ENCODE results near the gene CCDC6.
"Not testable (repeated sequence)": the region's sequence is repeated elsewhere in the genome, so short reads cannot be mapped to it uniquely, and the experiment has no call there.

Gene CCDC6

DNA sequence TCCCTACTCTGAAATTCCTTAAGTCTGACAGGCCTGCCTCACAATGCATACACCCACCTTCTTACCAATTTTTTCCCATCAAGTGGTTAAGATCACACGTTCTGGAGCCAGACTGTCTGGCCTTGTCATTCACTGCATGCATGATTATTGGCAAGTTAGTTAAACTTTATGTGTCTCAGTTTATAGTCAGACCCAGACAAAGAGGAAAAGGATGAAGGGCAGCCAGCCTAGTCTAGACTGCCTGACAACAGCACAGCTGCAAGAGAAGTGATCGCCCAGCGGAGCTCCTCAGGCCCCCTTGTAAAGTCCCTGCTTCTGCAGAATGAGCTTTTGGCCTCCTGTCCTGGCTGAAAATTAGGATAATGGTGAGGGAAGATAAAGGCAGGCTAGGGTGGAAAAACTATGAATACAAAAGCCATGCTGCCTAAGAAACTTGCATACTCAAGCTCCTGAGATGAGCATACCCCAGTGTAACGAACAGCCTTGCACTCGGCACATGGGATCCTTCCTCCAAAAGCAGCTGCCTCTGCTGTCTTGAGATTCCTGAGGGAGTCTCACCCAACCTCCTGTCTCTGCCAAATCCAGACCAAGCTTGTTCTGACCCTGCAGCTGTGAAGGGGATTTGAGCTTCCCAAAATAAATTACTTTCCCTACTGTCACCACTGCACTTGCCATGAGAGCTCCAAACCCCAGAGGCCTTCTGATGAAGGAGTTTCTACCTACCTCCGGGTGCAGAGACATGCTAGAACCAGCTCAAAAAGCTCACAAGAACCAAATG, 126.4 kb downstream of the CCDC6 start:
- H3K4me3 ChIP-seq (ENCODE audit: low read length): no peak overlapping the region

DNA sequence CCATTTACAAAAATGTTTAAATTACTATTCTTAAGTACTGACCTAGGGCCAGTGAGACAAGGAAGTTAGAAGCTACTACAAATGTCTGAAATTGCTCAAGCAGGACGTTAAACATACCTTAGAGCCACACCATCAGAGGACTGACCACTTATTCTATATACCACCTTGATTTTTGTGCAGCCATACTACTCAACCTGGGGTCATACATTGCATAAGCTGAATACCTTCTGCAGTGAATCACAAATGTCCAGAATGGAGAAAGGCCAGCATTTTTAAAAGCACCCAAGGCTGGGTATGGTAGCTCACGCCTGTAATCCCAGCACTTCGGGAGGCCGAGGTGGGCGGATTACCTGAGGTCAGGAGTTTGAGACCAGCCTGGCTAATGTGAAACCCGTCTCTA, 131.9 kb downstream of the CCDC6 start:
- no peak for TF ChIP-seq ZNF274 (IDR thresholded peaks at IDR 0.05; ENCODE audit: low read depth, low read length)
- H3K4me3 ChIP-seq (ENCODE audit: low read length): no peak overlapping the region

More for the DNA sequence above, 126.4 kb downstream of the CCDC6 start:
- TF ChIP-seq ZNF274 (IDR thresholded peaks at IDR 0.05; ENCODE audit: low read depth, low read length): no peak

DNA sequence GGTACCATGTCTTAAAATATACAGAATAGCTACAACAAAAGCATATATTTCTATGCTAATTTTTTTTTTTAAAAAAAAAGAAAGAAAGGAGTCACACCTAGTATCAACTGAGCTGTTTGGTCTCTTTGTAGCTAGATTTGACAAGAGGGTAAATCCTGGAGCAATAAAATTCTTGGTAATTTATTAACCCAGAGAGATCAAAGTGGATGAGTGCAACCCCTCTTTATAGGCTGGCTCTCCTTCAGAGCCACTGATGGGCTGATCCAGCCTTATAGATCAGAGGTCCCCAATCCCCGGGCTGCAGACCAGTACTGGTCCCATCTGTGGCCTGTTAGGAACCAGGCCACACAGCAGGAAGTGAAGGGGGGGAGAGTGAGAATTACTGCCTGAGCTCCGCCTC, 133.3 kb downstream of the CCDC6 start:
- no peak overlapping the region for H3K4me3 ChIP-seq (ENCODE audit: low read length)
- no peak for TF ChIP-seq ZNF274 (IDR thresholded peaks at IDR 0.05; ENCODE audit: low read depth, low read length)

DNA sequence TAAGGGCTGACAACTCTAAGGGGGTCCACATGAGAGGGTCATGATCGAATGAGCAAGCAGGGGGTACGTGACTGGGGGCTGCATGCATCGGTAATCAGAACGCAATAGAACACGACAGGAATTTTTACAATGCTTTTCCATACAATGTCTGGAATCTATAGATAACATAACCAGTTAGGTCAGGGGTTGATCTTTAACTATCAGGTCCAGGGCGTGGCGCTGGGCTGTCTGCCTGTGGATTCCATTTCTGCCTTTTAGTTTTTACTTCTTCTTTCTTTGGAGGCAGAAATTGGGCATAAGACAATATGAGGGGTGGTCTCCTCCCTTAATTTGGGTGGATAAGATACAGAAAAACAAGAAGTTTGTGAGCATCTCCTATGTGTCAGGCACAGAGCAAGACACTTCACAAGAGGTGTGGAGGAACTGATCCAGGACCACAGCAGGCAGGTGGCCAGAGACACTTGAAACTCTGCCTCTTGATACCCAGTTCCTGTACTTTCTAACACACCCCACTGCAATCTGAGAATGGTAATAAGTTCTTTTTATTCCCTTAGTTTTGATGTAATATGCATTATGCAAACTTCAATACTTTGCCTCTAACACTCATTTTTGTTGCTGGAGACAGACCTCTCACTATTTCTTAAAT, 135.1 kb downstream of the CCDC6 start:
- H3K4me3 ChIP-seq (ENCODE audit: low read length): no peak overlapping the region
- no peak for TF ChIP-seq ZNF274 (IDR thresholded peaks at IDR 0.05; ENCODE audit: low read depth, low read length)

DNA sequence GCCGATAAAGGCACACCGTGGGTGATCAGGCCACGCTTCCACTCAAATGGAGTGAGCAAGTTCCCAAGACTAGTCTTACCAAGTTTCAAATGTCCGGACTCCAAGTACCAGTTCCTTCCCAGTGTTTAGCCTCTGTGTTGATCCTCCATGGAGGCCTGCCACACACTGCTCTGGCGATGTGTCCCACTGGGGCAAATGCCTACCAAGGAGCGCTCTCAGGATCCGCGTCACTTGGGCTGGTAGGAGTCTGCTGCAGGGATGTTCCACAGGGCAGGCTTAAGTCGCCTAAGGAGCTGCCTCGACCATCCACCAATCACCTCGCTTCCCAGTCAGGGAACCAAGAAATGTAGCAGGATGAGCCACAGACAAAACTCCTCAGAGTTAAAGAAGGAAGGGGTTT, 135.7 kb downstream of the CCDC6 start:
- TF ChIP-seq ZNF274 (IDR thresholded peaks at IDR 0.05; ENCODE audit: low read depth, low read length): no peak
- no peak overlapping the region for H3K4me3 ChIP-seq (ENCODE audit: low read length)

DNA sequence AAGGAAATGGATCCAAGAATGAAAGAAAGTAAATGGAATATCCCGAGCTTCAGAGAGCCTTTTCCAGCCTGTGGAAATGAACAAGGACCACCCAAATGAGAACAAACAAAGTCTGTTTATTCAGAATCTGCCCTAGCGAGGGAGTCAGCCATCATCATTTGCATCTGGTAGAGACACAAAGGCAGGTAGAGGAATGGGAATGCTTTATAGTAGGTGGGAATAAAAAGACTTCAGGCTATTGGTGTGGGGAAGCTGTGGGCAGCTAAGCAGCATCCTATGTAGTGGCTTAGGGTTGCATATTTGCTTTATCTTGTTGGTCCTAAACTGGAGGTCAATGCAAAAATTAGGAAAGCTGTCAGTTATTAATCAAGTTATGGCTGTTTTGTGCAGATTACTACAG, 143.9 kb downstream of the CCDC6 start:
- TF ChIP-seq ZNF274 (IDR thresholded peaks at IDR 0.05; ENCODE audit: low read depth, low read length): no peak
- no peak overlapping the region for H3K4me3 ChIP-seq (ENCODE audit: low read length)

DNA sequence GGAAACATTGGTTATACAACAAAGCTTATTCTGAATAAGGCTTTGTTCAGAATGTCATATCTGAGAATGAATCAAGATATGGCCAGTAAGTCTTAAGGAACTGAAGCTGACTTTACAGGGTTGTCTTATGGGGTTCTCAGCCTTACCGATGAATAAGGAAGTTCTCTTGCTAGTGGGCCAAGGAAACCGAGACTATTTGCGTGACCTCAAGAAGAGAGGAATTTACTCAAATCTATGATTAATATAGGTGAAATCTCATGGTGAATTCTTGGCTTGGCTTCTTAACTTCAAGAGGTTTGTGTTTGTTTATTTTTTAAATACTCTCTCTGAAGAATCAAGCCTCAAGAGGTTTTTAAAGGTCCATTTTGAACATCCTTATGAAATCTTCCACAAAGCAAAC, 148.4 kb downstream of the CCDC6 start:
- H3K4me3 ChIP-seq (ENCODE audit: low read length): no peak overlapping the region
- no peak for TF ChIP-seq ZNF274 (IDR thresholded peaks at IDR 0.05; ENCODE audit: low read depth, low read length)

DNA sequence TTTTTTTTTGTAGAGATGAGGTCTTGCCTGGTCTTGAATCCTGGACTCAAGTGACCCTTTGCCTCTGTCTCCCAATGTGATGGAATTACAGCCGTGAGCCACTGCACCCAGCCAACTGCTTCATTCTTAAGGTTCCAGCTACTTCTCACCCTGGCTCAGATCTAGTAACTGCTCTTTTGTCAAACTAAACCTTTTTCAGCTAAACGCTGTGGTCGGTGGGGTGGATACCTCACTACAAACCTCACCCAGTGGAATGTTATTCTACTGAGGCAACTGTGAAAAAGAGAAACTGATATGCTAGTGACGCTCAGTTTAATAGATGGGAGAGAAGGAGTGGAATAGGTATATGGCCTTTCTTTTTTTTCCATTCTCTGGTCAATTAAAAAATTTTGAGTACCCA, 151.4 kb downstream of the CCDC6 start:
- H3K4me3 ChIP-seq (ENCODE audit: low read length): no peak overlapping the region
- TF ChIP-seq ZNF274 (IDR thresholded peaks at IDR 0.05; ENCODE audit: low read depth, low read length): no peak

DNA sequence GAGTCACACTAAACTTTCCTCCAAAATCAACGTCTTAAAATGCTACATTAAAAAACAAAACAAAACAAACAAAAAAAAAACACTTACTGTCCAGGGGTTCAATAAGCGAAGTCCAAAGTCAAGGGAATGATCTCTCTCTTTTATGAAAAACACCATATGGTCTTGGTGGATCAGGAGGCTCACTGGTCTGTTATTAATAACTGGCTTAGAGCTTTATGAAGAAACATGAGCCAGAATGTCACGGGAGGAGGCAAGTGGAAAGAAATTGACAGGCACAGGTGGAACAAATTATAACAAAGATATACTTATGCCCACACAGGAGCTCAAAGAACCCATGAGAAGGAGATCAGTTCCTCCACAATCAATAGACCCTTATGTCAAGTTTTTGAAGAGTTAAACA, 153.1 kb downstream of the CCDC6 start, which contains the start of gene MRLN:
TSS of gene MRLN (minus strand) at position 189 of the 400 bp plus-strand sequence.
- no peak for TF ChIP-seq ZNF274 (IDR thresholded peaks at IDR 0.05; ENCODE audit: low read depth, low read length)
- no peak within 1 kb of the TSS for H3K4me3 ChIP-seq (ENCODE audit: low read length)

DNA sequence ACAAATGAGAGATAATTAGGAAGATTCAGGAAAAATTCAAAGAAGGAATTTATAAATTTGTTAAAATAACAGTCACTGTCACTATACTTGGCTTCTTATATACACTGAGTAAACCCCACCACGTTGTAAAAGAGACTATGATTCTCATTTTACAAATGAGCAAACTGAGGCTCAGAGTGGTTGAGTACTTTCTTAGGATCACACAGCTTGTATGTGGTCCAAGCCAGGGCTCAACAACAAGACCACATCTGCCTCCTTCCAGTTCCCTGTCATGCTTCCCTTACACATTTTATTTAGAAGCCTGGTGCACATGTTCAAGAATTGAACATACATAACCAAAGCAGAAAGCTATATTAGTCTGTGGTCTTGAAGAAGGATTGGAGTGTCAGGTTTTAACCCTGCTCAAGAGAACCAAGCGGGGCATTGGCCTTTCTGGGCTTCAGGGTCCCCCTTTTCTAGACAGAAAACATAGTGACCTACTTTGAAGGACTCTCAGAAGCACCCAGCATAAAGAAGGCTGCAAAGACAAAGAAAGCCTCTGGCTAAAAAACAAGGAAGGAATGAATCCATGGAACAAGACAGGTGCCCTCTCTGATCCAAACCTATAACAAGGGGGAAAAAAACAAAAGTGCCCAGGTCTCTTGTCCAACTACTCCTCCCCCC, 153.9 kb downstream of the CCDC6 start:
- no peak for TF ChIP-seq ZNF274 (IDR thresholded peaks at IDR 0.05; ENCODE audit: low read depth, low read length)
- no peak overlapping the region for H3K4me3 ChIP-seq (ENCODE audit: low read length)

DNA sequence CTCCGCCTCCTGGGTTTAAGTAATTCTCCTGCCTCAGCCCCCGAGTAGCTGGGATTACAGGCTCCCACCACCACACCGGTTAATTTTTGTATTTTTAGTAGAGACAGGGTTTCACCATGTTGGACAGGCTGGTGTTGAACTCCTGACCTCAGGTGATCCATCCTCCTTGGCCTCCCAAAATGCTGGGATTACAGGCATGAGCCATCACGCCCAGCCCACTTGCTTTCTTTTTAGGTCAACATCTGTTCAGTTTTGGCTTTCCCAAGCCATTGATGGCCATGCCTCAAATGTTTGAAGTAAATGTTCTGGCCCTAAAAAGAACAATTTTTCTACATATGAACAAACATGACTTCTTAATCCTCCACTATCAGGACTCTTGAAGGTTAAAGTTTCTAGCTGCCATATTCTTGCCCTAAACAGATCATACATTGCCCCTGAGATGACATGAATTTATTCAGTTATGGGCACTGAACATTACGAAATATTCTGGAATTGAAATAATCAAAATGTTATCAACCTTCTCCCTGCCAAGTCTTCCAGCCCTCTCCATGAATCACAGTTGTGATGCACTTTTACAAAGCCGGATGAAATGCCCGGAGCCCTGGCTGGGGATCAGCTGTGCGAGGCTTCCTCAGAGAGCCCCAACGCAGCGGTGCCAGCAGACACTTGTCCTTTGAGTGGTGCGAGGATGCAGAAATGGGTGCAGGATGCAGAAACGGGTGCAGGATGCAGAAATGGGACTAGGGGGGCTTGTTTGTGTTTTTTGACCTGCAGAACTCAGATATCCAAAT, 156.0 kb downstream of the CCDC6 start:
- no peak for TF ChIP-seq ZNF274 (IDR thresholded peaks at IDR 0.05; ENCODE audit: low read depth, low read length)
- H3K4me3 ChIP-seq (ENCODE audit: low read length): no peak overlapping the region

DNA sequence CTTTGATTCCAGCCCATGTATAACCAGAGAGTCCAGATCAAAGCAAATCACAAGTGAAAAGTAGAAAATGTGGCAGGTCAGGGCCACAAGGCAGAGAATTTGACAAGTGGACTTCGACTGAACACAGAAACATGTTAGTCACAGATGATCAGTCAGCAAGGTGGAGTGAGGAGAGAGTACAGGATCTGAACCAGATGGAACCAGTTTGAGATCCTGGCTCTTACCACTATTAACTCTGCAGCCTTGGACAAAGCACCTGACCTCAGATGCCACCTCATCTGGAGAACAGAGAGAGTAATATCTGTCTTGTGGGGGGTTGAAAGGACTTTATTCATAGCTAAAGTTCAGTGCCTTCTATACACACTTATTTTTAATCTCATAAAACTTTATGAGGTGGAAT, 157.5 kb downstream of the CCDC6 start:
- no peak for TF ChIP-seq ZNF274 (IDR thresholded peaks at IDR 0.05; ENCODE audit: low read depth, low read length)
- no peak overlapping the region for H3K4me3 ChIP-seq (ENCODE audit: low read length)

DNA sequence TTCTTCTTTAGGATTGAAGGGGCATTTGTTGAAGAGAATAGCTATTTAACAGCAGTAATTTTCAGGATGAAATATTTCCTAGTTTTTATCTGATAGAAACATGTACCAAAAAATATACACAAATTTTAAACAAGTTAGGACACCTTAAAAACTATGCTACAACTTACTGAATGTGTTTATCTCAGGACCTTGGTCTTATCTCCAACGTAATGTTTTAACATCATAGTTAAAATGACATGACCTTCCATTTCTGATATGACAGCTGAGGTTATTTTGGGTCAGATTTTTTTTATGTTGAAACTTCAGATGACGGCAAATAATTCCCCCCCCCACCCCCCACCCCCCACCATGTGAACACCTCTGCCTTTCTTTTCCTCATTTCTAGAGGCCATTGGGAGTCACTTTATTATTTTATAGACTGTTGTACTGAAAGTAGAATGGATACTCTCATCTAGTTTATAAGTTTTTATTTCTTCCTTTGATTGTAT, 161.1 kb downstream of the CCDC6 start:
- no peak overlapping the region for H3K4me3 ChIP-seq (ENCODE audit: low read length)
- no peak for TF ChIP-seq ZNF274 (IDR thresholded peaks at IDR 0.05; ENCODE audit: low read depth, low read length)

DNA sequence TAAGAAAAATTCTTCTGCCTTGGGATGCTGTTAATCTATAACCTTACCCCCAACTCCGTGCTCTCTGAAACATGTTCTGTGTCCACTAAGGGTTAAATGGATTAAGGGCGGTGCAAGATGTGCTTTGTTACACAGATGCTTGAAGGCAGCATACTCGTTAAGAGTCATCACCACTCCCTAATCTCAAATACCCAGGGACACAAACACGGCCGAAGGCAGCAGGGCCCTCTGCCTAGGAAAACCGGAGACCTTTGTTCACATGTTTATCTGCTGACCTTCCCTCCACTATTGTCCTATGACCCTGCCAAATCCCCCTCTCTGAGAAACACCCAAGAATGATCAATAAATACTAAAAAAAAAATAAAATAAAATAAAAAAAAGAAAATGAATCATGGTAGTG, 161.6 kb downstream of the CCDC6 start:
- not testable (repeated sequence) for H3K4me3 ChIP-seq (ENCODE audit: low read length)

DNA sequence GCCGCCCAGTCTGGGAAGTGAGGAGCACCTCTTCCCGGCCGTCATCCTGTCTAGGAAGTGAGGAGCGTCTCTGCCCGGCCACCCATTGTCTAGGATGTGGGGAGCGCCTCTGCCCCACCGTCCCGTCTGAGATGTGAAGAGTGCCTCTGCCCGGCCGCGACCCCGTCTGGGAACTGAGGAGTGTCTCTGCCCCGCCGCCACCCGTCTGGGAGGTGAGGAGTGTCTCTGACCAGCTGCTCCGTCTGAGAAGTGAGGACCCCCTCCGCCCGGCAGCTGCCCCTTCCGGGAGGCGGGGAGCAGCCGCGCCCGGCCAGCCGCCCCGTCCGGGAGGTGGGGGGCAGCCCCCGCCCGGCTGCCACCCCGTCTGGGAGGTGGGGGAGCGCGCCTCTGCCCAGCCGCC, 162.2 kb downstream of the CCDC6 start:
- H3K4me3 ChIP-seq (ENCODE audit: low read length): not testable (repeated sequence)
